ENCODE data around the gene CFAP61.

GRCh38 chr20:20304942-20305341, 252.6 kb downstream of the CFAP61 start:
- TF ChIP-seq CTCF (tag by site-specific recombination; IDR thresholded peaks at IDR 0.05) (no peak), ZNF704 (tag by site-specific recombination; IDR thresholded peaks at IDR 0.05) (no peak), SCRT1 (tag by site-specific recombination; IDR thresholded peaks at IDR 0.05; ENCODE audit: borderline replicate concordance) (no peak), ZNF777 (tag by site-specific recombination; IDR thresholded peaks at IDR 0.05; ENCODE audit: borderline replicate concordance) (no peak), REST (tag by site-specific recombination; IDR thresholded peaks at IDR 0.05) (no peak), ZNF645 (tag by site-specific recombination; IDR thresholded peaks at IDR 0.05) (no peak), ZNF133 (tag by site-specific recombination; IDR thresholded peaks at IDR 0.05) (no peak), TCF7L2 (IDR thresholded peaks at IDR 0.05; ENCODE audit: borderline replicate concordance, low read depth, low read length) (no peak), ZNF274 (IDR thresholded peaks at IDR 0.05; ENCODE audit: low read length) (no peak), ZNF274 (tag by site-specific recombination; IDR thresholded peaks at IDR 0.05; ENCODE audit: borderline replicate concordance) (no peak), ZFP41 (tag by site-specific recombination; IDR thresholded peaks at IDR 0.05; ENCODE audit: borderline replicate concordance) (no peak), ELK4 (IDR thresholded peaks at IDR 0.05; ENCODE audit: borderline replicate concordance, low read depth, low read length) (no peak), HOXA7 (CRISPR knock-in tag; IDR thresholded peaks at IDR 0.05; ENCODE audit: borderline replicate concordance) (no peak), ZNF292 (tag by site-specific recombination; IDR thresholded peaks at IDR 0.05; ENCODE audit: borderline replicate concordance, low read depth) (no peak), RBAK (tag by site-specific recombination; IDR thresholded peaks at IDR 0.05) (no peak)
